GM21619 (cell line): ENCODE results near the gene CRTC3.
"Not testable (repeated sequence)": the region's sequence is repeated elsewhere in the genome, so short reads cannot be mapped to it uniquely, and the experiment has no call there.

Experiments used
- ATAC-seq: cut with Tn5 transposase; IDR thresholded peaks from one replicate; pipeline ENCODE4 v1.9.1; 2021; ENCODE audit not compliant: unreplicated experiment

Gene CRTC3, protein sequence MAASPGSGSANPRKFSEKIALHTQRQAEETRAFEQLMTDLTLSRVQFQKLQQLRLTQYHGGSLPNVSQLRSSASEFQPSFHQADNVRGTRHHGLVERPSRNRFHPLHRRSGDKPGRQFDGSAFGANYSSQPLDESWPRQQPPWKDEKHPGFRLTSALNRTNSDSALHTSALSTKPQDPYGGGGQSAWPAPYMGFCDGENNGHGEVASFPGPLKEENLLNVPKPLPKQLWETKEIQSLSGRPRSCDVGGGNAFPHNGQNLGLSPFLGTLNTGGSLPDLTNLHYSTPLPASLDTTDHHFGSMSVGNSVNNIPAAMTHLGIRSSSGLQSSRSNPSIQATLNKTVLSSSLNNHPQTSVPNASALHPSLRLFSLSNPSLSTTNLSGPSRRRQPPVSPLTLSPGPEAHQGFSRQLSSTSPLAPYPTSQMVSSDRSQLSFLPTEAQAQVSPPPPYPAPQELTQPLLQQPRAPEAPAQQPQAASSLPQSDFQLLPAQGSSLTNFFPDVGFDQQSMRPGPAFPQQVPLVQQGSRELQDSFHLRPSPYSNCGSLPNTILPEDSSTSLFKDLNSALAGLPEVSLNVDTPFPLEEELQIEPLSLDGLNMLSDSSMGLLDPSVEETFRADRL

GRCh38 chr15:90529371-90530249 lies at the start of gene CRTC3:
TSS of gene CRTC3 (plus strand) at chr15:90529923. CDS start at chr15:90530072, 149 bp downstream.
- ATAC-seq = peak; percentile 63

DNA sequence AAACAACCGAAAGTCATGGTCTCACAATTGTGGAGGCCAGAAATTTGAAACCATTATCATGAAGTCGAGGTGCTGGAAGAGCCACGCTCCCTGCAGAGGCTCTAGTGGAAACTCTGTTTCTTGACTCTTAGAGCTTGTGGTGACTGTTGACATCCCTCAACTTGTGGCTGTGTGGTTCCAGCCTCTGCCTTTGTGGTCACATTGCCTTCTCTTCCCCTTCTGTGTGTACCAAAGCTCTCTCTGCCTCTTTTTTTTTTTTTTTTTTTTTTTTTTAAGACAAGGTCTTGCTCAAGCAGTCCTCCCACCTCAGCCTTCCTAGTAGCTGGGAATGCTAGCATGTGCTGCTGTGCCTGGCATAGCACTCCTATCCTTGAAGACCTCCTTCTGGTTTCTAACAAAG lies 48.7 kb upstream of the CRTC3 start:
- ATAC-seq = no peak

DNA sequence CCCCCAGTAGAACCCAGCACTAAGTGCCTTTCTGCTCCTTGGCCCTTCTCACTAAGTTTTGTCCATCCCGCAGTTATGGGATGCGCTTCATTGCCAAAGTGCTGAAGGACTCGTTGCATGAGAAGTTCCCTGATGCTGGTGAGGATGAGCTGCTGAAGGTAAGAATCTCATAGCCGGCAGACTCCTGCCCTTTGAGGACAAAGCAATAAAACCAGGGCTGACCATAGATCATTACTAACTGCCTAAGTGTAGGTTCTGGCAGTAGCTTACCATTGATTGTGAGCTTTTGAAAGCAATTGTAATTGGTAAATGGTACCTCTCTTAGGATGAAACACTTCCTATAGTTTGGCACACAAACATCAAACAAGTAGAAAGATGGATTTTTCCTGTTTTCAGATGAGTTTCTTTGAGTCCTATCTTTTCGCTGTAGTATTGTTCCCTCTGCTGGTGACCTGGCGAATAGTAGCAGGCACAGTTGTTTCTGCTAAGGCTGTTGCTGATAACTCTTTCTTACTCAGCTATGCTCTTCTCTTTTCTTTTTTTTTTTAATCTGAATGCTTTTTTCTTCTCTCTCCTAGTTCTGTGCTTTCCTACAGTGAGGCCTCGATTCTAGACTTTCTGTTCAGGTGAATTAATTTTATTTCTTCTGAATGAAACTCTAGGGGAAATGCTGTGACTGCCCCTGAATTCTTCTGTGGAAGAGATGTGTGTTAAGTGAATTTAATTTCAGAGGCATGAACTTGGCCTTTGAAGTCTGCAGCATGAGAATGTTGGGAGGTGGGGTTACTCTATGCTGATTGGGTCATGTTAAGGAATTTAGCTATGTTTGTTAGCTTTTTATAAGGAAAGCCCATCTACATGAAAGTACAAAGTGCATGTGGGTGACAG lies 47.4 kb upstream of the CRTC3 start:
- no peak for ATAC-seq

GRCh38 chr15:90483012-90483307 lies 46.8 kb upstream of the CRTC3 start:
- no peak for ATAC-seq

DNA sequence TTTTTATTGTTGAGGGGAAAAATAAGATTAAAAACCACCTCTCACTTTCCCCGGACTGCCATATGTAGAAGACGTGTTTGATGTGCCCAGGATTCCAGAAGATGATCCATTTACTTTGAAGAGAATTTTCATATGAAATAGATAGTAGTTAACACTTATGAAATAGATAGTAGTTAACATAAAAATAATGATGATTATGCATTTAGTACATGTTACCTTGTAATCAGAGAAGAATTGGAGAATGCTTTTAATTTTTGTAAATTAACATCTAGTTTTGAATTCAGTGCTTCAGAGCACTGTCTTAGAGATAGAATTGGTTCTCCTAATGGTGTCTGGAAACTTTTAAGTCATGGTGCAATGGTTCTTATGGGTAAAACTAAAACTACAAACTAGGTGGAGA lies 46.1 kb upstream of the CRTC3 start:
- no peak for ATAC-seq

DNA sequence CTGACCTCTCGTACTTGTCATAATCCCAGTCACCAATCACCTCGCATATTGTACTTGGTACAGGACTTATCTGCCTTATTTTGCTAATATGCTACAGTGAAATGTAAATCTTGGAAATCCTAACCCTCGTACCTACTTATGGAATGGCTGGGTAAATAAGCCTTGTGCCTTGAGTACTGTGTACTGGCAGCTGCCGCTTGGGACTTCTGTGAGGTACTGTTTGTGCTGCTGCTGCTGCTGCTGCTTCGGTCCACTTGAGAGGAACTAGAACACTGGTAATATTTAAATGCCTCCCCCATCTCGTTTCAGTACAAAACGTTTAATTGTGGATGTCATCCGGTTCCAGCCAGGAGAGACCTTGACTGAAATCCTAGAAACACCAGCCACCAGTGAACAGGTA lies 42.5 kb upstream of the CRTC3 start:
- ATAC-seq = no peak

GRCh38 chr15:90489514-90489913 lies 40.2 kb upstream of the CRTC3 start:
- ATAC-seq = no peak

- no peak for ATAC-seq
These were observed 39.8 kb upstream of the CRTC3 start for GRCh38 chr15:90489944-90490343.

DNA sequence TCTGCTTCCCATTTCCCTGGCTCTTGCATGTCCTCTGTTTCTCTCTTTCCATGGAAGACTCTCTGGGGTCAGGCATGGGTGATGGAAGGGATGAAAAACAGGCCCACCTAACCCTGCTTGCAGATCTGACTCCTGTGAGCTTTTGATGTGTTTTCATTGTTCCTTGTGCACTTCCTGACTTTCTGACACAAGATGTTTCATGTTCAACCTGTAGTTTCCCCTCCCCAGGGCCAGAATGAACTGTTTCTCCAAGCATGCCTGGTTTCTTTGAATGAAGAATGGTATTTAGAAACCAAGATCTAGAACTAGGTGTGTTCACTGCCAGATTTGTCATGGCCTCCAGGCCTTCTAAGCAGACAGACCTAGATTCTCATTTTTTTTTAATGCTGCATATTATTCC lies 36.1 kb upstream of the CRTC3 start:
- no peak for ATAC-seq

DNA sequence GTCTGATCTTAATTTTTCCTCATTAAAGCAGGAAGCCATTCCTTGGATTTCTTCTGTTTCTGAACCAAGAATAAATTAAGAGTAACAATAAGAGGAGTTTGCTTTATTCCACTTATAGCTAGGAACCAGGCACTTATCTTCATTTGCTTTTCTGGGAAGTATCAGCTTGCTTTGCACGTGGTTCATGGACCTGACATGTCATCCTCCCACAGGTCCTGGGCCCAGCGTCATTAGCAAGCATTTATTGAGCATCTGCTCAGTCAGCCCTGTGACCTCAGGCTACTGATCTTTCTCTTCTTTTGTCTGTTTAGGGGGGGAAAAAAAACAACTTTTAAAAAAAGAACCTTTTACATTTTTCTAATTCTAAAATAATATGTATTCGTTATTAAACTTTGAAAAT lies 34.7 kb upstream of the CRTC3 start:
- ATAC-seq = no peak

DNA sequence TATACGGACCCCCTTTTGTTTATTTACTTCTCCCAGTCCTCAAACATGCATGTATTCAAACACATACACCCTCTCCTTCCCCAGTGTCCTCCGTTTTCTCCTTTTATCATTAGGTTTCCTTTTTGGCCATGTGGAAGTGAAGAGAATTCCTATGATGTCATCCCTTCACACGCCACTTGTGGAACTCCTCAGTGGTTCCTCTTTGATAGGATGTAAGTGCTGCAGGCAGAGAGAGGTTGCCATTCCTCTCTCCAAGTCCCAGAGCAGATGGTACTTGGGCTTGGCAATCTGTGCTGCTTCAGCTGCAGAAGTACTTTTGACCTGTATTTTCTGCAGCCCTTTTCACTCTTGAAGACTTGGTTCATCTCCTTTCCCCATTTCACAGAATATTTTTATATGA lies 32.9 kb upstream of the CRTC3 start:
- ATAC-seq = no peak

DNA sequence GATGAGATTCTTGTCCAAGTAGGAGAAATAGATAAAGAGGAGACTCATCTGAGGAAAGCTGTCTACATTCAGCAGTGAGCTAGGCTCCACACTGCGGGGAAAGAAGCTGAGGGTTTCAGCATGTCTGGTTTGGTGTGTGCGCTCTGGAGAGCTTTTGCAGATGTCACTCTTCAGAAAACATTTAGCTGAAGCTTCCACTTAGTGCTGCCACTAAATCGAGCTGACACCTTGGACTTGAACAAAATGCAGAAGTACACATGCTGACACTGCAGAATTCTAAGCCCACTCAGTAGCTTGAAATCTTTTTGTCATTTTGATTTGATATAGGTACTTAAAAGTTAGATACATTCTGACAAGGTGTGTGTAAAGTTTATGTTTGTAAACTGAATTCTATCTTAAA lies 32.3 kb upstream of the CRTC3 start:
- no peak for ATAC-seq

DNA sequence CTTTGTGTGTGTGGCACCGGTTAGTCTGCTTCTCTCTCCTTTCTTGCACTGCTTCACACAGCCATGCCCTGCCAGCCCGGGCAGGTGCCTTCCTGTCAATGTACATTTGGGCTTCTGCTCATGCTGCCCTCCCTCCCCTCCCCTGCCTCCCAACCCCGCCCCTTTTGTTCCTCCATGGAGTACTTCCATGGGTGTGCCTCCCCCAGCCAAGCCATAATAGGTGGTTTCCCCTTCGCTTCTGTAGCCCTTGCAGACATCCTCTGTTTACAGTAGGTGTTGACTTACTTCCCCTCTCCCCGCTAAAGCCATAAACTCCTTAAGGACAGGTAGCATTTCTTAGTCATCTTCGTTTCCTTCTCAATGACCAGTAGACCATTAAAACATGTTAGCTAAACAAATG lies 31.8 kb upstream of the CRTC3 start:
- ATAC-seq = no peak

DNA sequence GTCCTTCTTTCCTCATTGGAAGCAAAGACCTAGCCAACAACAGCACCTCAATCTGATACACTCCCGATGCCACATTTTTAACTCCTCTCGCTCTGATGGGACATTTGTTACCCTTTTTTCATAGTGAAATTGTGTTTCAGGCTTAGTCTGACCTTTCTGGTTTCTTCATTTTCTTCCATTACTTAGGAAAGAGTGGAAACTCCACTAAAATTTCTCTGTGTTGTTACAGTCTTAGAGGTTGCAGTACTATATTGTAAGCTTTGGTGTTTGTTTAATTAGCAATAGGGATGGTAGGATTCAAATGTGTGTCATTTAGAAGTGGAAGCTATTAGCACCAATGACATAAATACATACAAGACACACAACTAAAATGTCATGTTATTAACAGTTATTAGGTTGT lies 29.6 kb upstream of the CRTC3 start:
- ATAC-seq = no peak

- no peak for ATAC-seq
These were observed 27.8 kb upstream of the CRTC3 start for GRCh38 chr15:90501898-90502297.

DNA sequence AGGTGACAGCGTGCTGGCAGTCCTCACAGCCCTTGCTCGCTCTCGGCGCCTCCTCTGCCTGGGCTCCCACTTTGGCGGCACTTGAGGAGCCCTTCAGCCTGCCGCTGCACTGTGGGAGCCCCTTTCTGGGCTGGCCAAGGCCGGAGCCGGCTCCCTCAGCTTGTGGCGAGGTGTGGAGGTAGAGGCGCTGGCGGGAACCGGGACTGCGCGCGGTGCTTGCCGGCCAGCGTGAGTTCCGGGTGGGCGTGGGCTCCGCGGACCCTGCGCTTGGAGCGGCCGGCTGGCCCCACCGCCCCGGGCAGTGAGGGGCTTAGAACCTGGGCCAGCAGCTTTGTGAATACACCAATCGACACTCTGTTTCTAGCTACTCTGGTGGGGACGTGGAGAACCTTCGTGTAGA lies 18.9 kb upstream of the CRTC3 start:
- not testable (repeated sequence) for ATAC-seq

DNA sequence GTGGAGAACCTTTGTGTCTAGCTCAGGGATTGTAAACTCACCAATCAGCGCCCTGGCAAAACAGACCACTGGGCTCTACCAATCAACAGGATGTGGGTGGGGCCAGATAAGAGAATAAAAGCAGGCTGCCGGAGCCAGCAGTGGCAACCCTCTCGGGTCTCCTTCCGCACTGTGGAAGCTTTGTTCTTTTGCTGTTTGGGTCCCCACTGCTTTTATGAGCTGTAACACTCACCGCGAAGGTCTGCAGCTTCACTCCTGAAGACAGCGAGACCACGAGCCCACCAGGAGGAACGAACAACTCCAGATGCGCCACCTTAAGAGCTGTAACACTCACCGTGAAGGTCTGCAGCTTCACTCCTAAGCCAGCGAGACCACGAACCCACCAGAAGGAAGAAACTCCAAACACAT lies 18.5 kb upstream of the CRTC3 start:
- not testable (repeated sequence) for ATAC-seq

DNA sequence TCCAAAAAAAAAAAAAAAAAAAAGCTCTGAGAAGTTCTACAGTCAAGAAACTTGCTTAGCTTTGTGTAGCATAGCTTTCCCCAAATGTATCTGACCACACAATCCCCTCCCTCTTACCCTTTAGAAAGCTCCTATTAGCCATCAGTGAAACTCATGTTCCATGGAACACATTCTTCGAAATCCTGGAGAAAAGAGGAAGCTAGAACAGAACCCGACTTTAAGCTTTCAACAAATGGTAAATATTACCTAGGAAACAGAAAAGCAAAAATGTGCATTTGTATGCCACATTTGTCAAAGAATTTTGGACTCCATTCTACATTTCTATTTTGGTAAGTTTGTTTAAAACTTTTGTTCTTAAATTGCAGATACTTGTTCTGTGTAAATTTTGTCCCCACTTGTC lies 17.4 kb upstream of the CRTC3 start:
- ATAC-seq = no peak

- ATAC-seq = no peak
These were observed 16.7 kb upstream of the CRTC3 start for GRCh38 chr15:90512981-90513380.

DNA sequence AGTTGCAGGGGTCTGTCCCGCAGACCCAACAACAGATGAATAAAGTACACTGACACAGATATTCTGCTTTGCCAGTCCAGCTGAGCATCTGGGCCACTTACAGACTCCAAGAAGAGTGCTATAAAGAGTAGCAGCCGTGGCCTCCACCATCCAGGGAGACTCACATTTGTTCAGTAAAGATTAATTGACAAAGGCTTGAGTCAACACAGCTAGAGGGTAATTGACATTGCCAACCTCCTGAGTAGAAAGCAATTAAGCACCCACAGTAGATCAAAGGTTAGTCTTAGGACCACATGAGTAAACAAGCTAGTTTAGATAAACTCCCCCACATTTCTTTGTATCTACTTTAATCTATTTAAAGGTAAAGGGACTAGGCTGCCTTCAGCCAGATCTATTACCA lies 16.3 kb upstream of the CRTC3 start:
- no peak for ATAC-seq

- ATAC-seq = not testable (repeated sequence)
These were observed 15.8 kb upstream of the CRTC3 start for GRCh38 chr15:90513893-90514292.
